HFFc6 (cell line): ENCODE measurements around the gene SLIT1. TPM values are rescaled to one million over a fixed set of nuclear protein-coding genes. Genes with fewer than 3 reads are reported as not detected.

Experiments
- DNase-seq: peaks from one replicate; pipeline ENCODE4 v3.0.0-alpha.2; 2018
- H3K27ac Mint-ChIP-seq: 2 replicates; pipeline ENCODE4 v1.8.0; 2020; ENCODE audit warnings: mild to moderate bottlenecking, mixed read lengths
- H3K27me3 Mint-ChIP-seq: 2 replicates; pipeline ENCODE4 v1.8.0; 2021; ENCODE audit warnings: mild to moderate bottlenecking, moderate library complexity, mixed read lengths; ENCODE audit not compliant: insufficient read depth
- H3K36me3 Mint-ChIP-seq: 2 replicates; pipeline ENCODE4 v1.8.0; 2021; ENCODE audit warnings: low read depth, mixed read lengths
- H3K4me1 Mint-ChIP-seq: 2 replicates; pipeline ENCODE4 v1.8.0; 2020; ENCODE audit warnings: low read depth, mixed read lengths
- H3K4me3 Mint-ChIP-seq: 2 replicates; pipeline ENCODE4 v1.8.0; 2020; ENCODE audit warnings: mild to moderate bottlenecking, moderate library complexity, mixed read lengths
- H3K9me3 Mint-ChIP-seq: 2 replicates; pipeline ENCODE4 v1.8.0; 2020; ENCODE audit warnings: mild to moderate bottlenecking, mixed read lengths
- total RNA-seq, 6 experiments: library from RNA; stranded (reverse); fragmentation: NEBNext Ultra II Directional; extraction: Animal tissue kit (Norgen Biotek cat#: 25700); gene quantifications; 2 replicates in 1 of 6; 3 replicates in 5 of 6; pipeline ENCODE4 v1.2.3, GENCODE V29; 2021
- TF ChIP-seq, protein P1 (sequence below): fragments of 200-600 bp; sonication (generic); IDR thresholded peaks from 2 replicates; pipeline ENCODE4 v1.5.0; 2021; ENCODE audit warnings: antibody characterized with exemption, mild to moderate bottlenecking

SLIT1 gene
- total RNA-seq, 6 experiments from 2014 or later = 0.05 TPM; not detected in 5

GRCh38 chr10:97043563-97043855 is 142.2 kb downstream of the SLIT1 start:
- peaks cover 29% of the 10 kb centered on the region for H3K27me3 Mint-ChIP-seq
- no peak overlapping the region for H3K27ac Mint-ChIP-seq
- peaks cover under 1% of the 10 kb centered on the region; the same call in 1 of the 2 replicates for H3K4me1 Mint-ChIP-seq
- no peaks in the 10 kb centered on the region for H3K36me3 Mint-ChIP-seq
- H3K4me3 Mint-ChIP-seq = no peak overlapping the region
- DNase-seq = no peak
- no peaks in the 10 kb centered on the region for H3K9me3 Mint-ChIP-seq
- TF ChIP-seq, protein P1, sequence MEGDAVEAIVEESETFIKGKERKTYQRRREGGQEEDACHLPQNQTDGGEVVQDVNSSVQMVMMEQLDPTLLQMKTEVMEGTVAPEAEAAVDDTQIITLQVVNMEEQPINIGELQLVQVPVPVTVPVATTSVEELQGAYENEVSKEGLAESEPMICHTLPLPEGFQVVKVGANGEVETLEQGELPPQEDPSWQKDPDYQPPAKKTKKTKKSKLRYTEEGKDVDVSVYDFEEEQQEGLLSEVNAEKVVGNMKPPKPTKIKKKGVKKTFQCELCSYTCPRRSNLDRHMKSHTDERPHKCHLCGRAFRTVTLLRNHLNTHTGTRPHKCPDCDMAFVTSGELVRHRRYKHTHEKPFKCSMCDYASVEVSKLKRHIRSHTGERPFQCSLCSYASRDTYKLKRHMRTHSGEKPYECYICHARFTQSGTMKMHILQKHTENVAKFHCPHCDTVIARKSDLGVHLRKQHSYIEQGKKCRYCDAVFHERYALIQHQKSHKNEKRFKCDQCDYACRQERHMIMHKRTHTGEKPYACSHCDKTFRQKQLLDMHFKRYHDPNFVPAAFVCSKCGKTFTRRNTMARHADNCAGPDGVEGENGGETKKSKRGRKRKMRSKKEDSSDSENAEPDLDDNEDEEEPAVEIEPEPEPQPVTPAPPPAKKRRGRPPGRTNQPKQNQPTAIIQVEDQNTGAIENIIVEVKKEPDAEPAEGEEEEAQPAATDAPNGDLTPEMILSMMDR = no peak

GRCh38 chr10:97042716-97043562 is 142.8 kb downstream of the SLIT1 start:
- H3K27me3 Mint-ChIP-seq = peaks cover 29% of the 10 kb centered on the region
- no peak for DNase-seq
- TF ChIP-seq, protein P1 = no peak
- no peaks in the 10 kb centered on the region for H3K36me3 Mint-ChIP-seq
- no peak overlapping the region for H3K4me3 Mint-ChIP-seq
- no peaks in the 10 kb centered on the region for H3K9me3 Mint-ChIP-seq
- no peak overlapping the region for H3K27ac Mint-ChIP-seq
- H3K4me1 Mint-ChIP-seq = peaks cover 6% of the 10 kb centered on the region; the same call in 1 of the 2 replicates

DNA sequence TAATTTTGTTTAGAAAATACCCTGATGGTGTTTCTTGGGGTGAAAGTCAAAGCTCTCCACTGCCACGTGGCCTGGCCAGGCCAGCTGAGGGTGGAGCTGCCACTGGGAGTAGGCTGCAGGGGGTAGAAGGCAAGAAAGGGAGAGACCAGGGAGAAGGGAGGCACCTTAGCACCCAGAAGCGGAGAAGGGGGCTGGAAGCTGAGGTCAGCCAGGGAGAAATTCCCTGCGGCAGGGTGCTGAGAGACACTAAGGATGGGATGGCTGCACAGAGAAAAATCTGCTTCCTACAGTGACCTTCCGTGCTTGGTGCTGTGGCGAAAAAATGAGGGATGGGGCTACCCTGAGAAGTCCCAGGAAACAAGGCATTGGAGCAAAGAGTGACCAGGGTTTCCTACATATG is 143.7 kb downstream of the SLIT1 start:
- no peaks in the 10 kb centered on the region for H3K9me3 Mint-ChIP-seq
- no peaks in the 10 kb centered on the region for H3K36me3 Mint-ChIP-seq
- H3K27ac Mint-ChIP-seq = no peak overlapping the region
- peaks cover 29% of the 10 kb centered on the region for H3K27me3 Mint-ChIP-seq
- no peak overlapping the region for H3K4me3 Mint-ChIP-seq
- peaks cover 15% of the 10 kb centered on the region; the same call in 1 of the 2 replicates for H3K4me1 Mint-ChIP-seq
- no peak for DNase-seq
- TF ChIP-seq, protein P1 = no peak

DNA sequence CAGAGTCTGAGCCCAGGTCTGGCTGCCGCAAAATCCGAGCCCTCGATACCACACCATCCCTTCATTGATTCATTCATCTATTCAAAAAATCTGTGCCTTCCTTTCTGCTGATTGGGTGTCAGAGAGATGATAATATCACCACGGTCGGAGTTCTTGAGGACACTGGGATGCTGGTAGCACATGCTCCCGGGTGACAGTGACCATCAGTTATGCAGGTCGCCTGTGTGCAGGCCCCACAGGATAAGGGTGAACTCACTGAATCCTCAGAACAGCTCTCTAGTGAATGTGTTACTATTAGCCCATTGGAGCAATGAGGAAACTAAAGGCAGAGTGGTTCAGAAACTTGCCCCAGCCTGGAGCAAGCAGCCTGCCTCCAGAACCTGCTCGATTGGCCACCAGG is 145.1 kb downstream of the SLIT1 start:
- Mint-ChIP-seq H3K36me3 (no peaks in the 10 kb centered on the region), H3K27ac (no peak overlapping the region), H3K9me3 (no peaks in the 10 kb centered on the region), H3K27me3 (peaks cover 27% of the 10 kb centered on the region), H3K4me3 (no peak overlapping the region), H3K4me1 (peaks cover 16% of the 10 kb centered on the region; the same call in 1 of the 2 replicates)
- no peak for DNase-seq
- TF ChIP-seq, protein P1 = no peak

GRCh38 chr10:97040248-97040584 is 145.5 kb downstream of the SLIT1 start:
- H3K4me1 Mint-ChIP-seq = peaks cover 16% of the 10 kb centered on the region; the same call in 1 of the 2 replicates
- DNase-seq = no peak

More at GRCh38 chr10:97040248-97040584, 145.5 kb downstream of the SLIT1 start:
- Mint-ChIP-seq H3K36me3 (no peaks in the 10 kb centered on the region), H3K9me3 (no peaks in the 10 kb centered on the region), H3K27ac (no peak overlapping the region), H3K4me3 (no peak overlapping the region), H3K27me3 (peaks cover 25% of the 10 kb centered on the region)
- TF ChIP-seq, protein P1 = no peak
